Neural cell (in vitro differentiated cells): ENCODE data around the gene TAMM41.

Source experiments
- CTCF ChIP-seq: fragments of 450-650 bp; IDR thresholded peaks from 2 replicates; pipeline ENCODE4 v1.5.1; 2014; ENCODE audit warnings: antibody characterized with exemption, mild to moderate bottlenecking, moderate library complexity; ENCODE audit not compliant: poor library complexity, severe bottlenecking
- EP300 ChIP-seq: fragments of 450-650 bp; conservative IDR thresholded peaks from 2 replicates; pipeline ENCODE4 v1.6.1; 2014; ENCODE audit warnings: antibody characterized with exemption, mild to moderate bottlenecking, moderate library complexity; ENCODE audit not compliant: poor library complexity, severe bottlenecking
- EZH2 ChIP-seq: fragments of 200-600, 300-800 bp; shearing (Covaris generic), sonication (generic); IDR thresholded peaks from 2 replicates; pipeline ENCODE4 v1.6.1; 2014; ENCODE audit warnings: antibody characterized with exemption, low read length, borderline replicate concordance, mild to moderate bottlenecking; ENCODE audit not compliant: insufficient read depth, poor library complexity, severe bottlenecking
- RAD21 ChIP-seq: fragments of 450-650 bp; conservative IDR thresholded peaks from 2 replicates; pipeline ENCODE4 v1.6.1; 2014; ENCODE audit warnings: antibody characterized with exemption, mild to moderate bottlenecking, moderate library complexity
- SMC3 ChIP-seq: fragments of 450-650 bp; conservative IDR thresholded peaks from 2 replicates; pipeline ENCODE4 v1.6.1; 2014; ENCODE audit warnings: antibody characterized with exemption, mild to moderate bottlenecking, moderate library complexity; ENCODE audit not compliant: poor library complexity
- TAF1 ChIP-seq: IDR thresholded peaks from 2 replicates; pipeline ENCODE4 v1.6.1; 2012; ENCODE audit warnings: low read depth
- TF ChIP-seq, protein P1 (sequence below): IDR thresholded peaks from 2 replicates; pipeline ENCODE4 v1.6.1; 2012; ENCODE audit warnings: borderline replicate concordance

- TF ChIP-seq EZH2 (no peak), EP300 (no peak), CTCF (no peak), TAF1 (no peak), RAD21 (no peak), SMC3 (no peak)
- TF ChIP-seq, protein P1, sequence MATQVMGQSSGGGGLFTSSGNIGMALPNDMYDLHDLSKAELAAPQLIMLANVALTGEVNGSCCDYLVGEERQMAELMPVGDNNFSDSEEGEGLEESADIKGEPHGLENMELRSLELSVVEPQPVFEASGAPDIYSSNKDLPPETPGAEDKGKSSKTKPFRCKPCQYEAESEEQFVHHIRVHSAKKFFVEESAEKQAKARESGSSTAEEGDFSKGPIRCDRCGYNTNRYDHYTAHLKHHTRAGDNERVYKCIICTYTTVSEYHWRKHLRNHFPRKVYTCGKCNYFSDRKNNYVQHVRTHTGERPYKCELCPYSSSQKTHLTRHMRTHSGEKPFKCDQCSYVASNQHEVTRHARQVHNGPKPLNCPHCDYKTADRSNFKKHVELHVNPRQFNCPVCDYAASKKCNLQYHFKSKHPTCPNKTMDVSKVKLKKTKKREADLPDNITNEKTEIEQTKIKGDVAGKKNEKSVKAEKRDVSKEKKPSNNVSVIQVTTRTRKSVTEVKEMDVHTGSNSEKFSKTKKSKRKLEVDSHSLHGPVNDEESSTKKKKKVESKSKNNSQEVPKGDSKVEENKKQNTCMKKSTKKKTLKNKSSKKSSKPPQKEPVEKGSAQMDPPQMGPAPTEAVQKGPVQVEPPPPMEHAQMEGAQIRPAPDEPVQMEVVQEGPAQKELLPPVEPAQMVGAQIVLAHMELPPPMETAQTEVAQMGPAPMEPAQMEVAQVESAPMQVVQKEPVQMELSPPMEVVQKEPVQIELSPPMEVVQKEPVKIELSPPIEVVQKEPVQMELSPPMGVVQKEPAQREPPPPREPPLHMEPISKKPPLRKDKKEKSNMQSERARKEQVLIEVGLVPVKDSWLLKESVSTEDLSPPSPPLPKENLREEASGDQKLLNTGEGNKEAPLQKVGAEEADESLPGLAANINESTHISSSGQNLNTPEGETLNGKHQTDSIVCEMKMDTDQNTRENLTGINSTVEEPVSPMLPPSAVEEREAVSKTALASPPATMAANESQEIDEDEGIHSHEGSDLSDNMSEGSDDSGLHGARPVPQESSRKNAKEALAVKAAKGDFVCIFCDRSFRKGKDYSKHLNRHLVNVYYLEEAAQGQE: no peak
These were observed 19.9 kb downstream of the TAMM41 start for GRCh38 chr3:11826628-11827265.
